Stimulated activated CD8-positive, alpha-beta memory T cell treated with anti-CD3 and anti-CD28 coated beads, Interleukin-12 subunit alpha, Interleukin-12 subunit beta, amount 100 ng/mL, for 1 hour (primary cell): ENCODE measurements around the gene VARS2.
"Not testable (repeated sequence)": the region's sequence is repeated elsewhere in the genome, so short reads cannot be mapped to it uniquely, and the experiment has no call there.

ENCODE experiments used
- DNase-seq: peaks from one replicate; pipeline ENCODE4 v3.0.0-alpha.2; 2020; ENCODE audit warnings: low read depth

VARS2 gene

GRCh38 chr6:30962716-30963115 is 48.7 kb downstream of the VARS2 start:
- no peak for DNase-seq

- DNase-seq = no peak
These were observed 49.6 kb downstream of the VARS2 start for GRCh38 chr6:30963641-30964040.

GRCh38 chr6:30964075-30964474 is 50.0 kb downstream of the VARS2 start:
- no peak for DNase-seq

GRCh38 chr6:30965140-30965601 is 51.1 kb downstream of the VARS2 start:
- no peak for DNase-seq

- no peak for DNase-seq
These were observed 52.1 kb downstream of the VARS2 start for GRCh38 chr6:30966154-30966553.

GRCh38 chr6:30969171-30969570 is 55.1 kb downstream of the VARS2 start:
- not testable (repeated sequence) for DNase-seq

- DNase-seq = no peak
These were observed 56.9 kb downstream of the VARS2 start for GRCh38 chr6:30970946-30971345.

GRCh38 chr6:30972816-30973215 is 58.8 kb downstream of the VARS2 start:
- DNase-seq = no peak

- DNase-seq = no peak
These were observed 60.6 kb downstream of the VARS2 start for GRCh38 chr6:30974490-30975252.
